GM12878 (cell line): ENCODE measurements around the gene PCSK2. TPM values are rescaled to one million over a fixed set of nuclear protein-coding genes. Genes with fewer than 3 reads are reported as not detected.

Experiments used
- ATAC-seq: fragments of 200-7000 bp; cut with Tn5 transposase; 3 replicates; pipeline ENCODE4 v1.9.1; 2020; ENCODE audit warnings: mild to moderate bottlenecking, moderate library complexity
- BruUV-seq: library from RNA; stranded (reverse); fragments of 400-500 nt; replicated peaks from 2 replicates; lab custom pipeline; 2021; lab: Mats Ljungman, UMichigan
- CTCF ChIA-PET: fragments of 300-600 bp; sonication (Branson Sonifier 250); formaldehyde crosslinking; extraction: SDS; loops from one replicate; lab custom pipeline; 2021; ENCODE audit warnings: inconsistent platforms; lab: Yijun Ruan, JAX
- POLR2A ChIA-PET: fragments of 350-600 bp; formaldehyde crosslinking; extraction: SDS; loops from one replicate; lab custom pipeline; 2021; ENCODE audit warnings: inconsistent platforms; lab: Charles Lee
- RAD21 ChIA-PET: fragments of 300-600 bp; sonication (Branson Sonifier 250); formaldehyde crosslinking; loops from one replicate; lab custom pipeline; 2023; ENCODE audit warnings: antibody characterized with exemption; ENCODE audit not compliant: unreplicated experiment; lab: Charles Lee
- SMC1A ChIA-PET: fragments of 300-600 bp; sonication (Branson Sonifier 250); formaldehyde crosslinking; loops from one replicate; lab custom pipeline; 2023; ENCODE audit not compliant: unreplicated experiment, uncharacterized antibody; lab: Charles Lee
- DNase-seq: peaks from one replicate; pipeline ENCODE4 v3.0.0-alpha.2; 2011; ENCODE audit warnings: low read depth, low spot score
- FAIRE-seq: peaks from 3 replicates; lab custom pipeline; 2011; peaks lifted over from hg19 to GRCh38; lab: Jason Lieb, UNC
- H2AFZ ChIP-seq: 2 replicates; pipeline ENCODE4 v1.6.0; 2011; ENCODE audit warnings: low read depth, low read length, control low read depth; ENCODE audit not compliant: control insufficient read depth
- H3K27ac ChIP-seq: 2 replicates; pipeline ENCODE4 v1.5.1; 2011; ENCODE audit warnings: control low read depth; ENCODE audit not compliant: control insufficient read depth, insufficient read depth
- H3K27me3 ChIP-seq, 2 experiments: replicated peaks in 1 of 2; 2 replicates each; pipeline versions ENCODE4 v1.6.0 to v1.6.1; 2011; ENCODE audit warnings: low read length in 1 of 2; ENCODE audit not compliant: control insufficient read depth in 2 of 2, insufficient read depth in 2 of 2
- H3K36me3 ChIP-seq, 2 experiments: 2 replicates each; pipeline ENCODE4 v1.5.1; 2011; ENCODE audit warnings: low read length in 1 of 2; ENCODE audit not compliant: control insufficient read depth in 2 of 2, insufficient read depth in 2 of 2
- H3K4me1 ChIP-seq: 2 replicates; pipeline ENCODE4 v1.6.1; 2011; ENCODE audit warnings: mild to moderate bottlenecking, low read length, moderate library complexity, mixed read lengths; ENCODE audit not compliant: control insufficient read depth, insufficient read depth
- H3K4me2 ChIP-seq: 2 replicates; pipeline ENCODE4 v1.6.0; 2011; ENCODE audit warnings: control low read depth; ENCODE audit not compliant: control insufficient read depth, insufficient read depth
- H3K4me3 ChIP-seq: fragments of 200-600 bp; sonication (generic); 2 replicates; pipeline ENCODE4 v1.5.1; 2016
- H3K79me2 ChIP-seq: 2 replicates; pipeline ENCODE4 v1.6.0; 2011; ENCODE audit warnings: low read length; ENCODE audit not compliant: control insufficient read depth, insufficient read depth
- H3K9ac ChIP-seq: 2 replicates; pipeline ENCODE4 v1.8.0; 2011; ENCODE audit warnings: low read length, control low read depth, mixed read lengths; ENCODE audit not compliant: control insufficient read depth, insufficient read depth
- H3K9me3 ChIP-seq: replicated peaks from 3 replicates; pipeline ENCODE4 v1.5.1; 2011; ENCODE audit warnings: mild to moderate bottlenecking, low read length; ENCODE audit not compliant: control insufficient read depth, insufficient read depth
- H4K20me1 ChIP-seq: 2 replicates; pipeline ENCODE4 v1.6.0; 2011; ENCODE audit not compliant: control insufficient read depth, insufficient read depth
- CEBPB ChIP-seq, 2 experiments: fragments of 150-350 bp in 1 of 2; IDR thresholded peaks; 2 replicates each; pipeline ENCODE4 v1.6.1; 2012 to 2014; ENCODE audit warnings: low read depth in 2 of 2, low read length in 2 of 2, borderline replicate concordance in 1 of 2, inconsistent platforms in 1 of 2
- MXI1 ChIP-seq: fragments of 150-350 bp; IDR thresholded peaks from 2 replicates; pipeline ENCODE4 v1.6.1; 2011; ENCODE audit warnings: low read depth, mild to moderate bottlenecking, inconsistent platforms, low read length, improper control_type of control experiment
- NFIC ChIP-seq: IDR thresholded peaks from 2 replicates; pipeline ENCODE4 v1.6.1; 2012; ENCODE audit warnings: low read depth, mild to moderate bottlenecking, inconsistent platforms, low read length, moderate library complexity
- NFXL1 ChIP-seq: fragments of 450-650 bp; IDR thresholded peaks from 2 replicates; pipeline ENCODE4 v1.6.1; 2017; ENCODE audit warnings: antibody characterized with exemption, mild to moderate bottlenecking, borderline replicate concordance
- RFX5 ChIP-seq: IDR thresholded peaks from 2 replicates; pipeline ENCODE4 v1.6.1; 2011; ENCODE audit warnings: low read depth, low read length, improper control_type of control experiment
- STAT3 ChIP-seq: IDR thresholded peaks from 2 replicates; pipeline ENCODE4 v1.6.1; 2011; ENCODE audit warnings: low read depth, low read length, improper control_type of control experiment
- ZNF24 ChIP-seq: fragments of 450-650 bp; IDR thresholded peaks from 2 replicates; pipeline ENCODE4 v1.6.1; 2017; ENCODE audit warnings: antibody characterized with exemption, mild to moderate bottlenecking
- WGBS: methylation state at CpG from one replicate; pipeline ENCODE4 v1.1.6; 2016; ENCODE audit warnings: low lambda C conversion rate; ENCODE audit not compliant: insufficient replicate concordance, insufficient coverage; ENCODE audit errors: missing lambda C conversion rate; 5-methylcytosine and 5-hydroxymethylcytosine counted together
- in situ Hi-C: fragments of 300-500 bp; cut with MboI; formaldehyde crosslinking; loops from 9 replicates; pipeline ENCODE4 v1.14.3; 2018; ENCODE audit warnings: mixed read lengths
- intact Hi-C: fragments of 100-400 bp; cut with micrococcal nuclease; formaldehyde crosslinking; loops from one replicate; pipeline ENCODE4 v1.14.2; 2022; ENCODE audit not compliant: unreplicated experiment
- polyA plus RNA-seq, 11 experiments: library from polyadenylated mRNA; depleted of rRNA in 4 of 11; unstranded in 6 of 11; stranded (reverse) in 5 of 11; fragments of >200 nt; fragmentation: Nextera tagmentation in 4 of 11; fragmentation: Illumina TruSeq in 1 of 11; extraction: Ambion mirVana in 4 of 11; extraction: Trizol in 1 of 11; gene quantifications; 1 replicate in 1 of 11; 2 replicates in 10 of 11; pipeline versions ENCODE4 v1.2.1 to v1.2.3, GENCODE V29; 2011 to 2016; ENCODE audit warnings: inconsistent platforms in 2 of 11, missing spikeins in 2 of 11, low read depth in 1 of 11
- total RNA-seq, 4 experiments: library from RNA; depleted of rRNA in 3 of 4; stranded (reverse); fragments of >200 nt in 3 of 4; fragmentation: Illumina TruSeq in 1 of 4; extraction: Trizol in 1 of 4; gene quantifications; 2 replicates each; pipeline versions ENCODE4 v1.2.1 to v1.2.3, GENCODE V29; 2013 to 2021
- TF ChIP-seq, protein P1 (sequence below), 3 experiments: IDR thresholded peaks in 2 of 3; conservative IDR thresholded peaks in 1 of 3; 2 replicates each; pipeline ENCODE4 v1.5.1; 2011; ENCODE audit warnings: low read depth in 3 of 3, low read length in 3 of 3, mild to moderate bottlenecking in 3 of 3, control low read depth in 2 of 3, moderate library complexity in 2 of 3, inconsistent platforms in 1 of 3, mixed read lengths in 1 of 3; ENCODE audit not compliant: control insufficient read depth in 2 of 3, insufficient read depth in 1 of 3; ENCODE audit errors: extremely low read depth in 1 of 3

Gene PCSK2
- total and polyA plus RNA-seq, 10 of the 15 experiments (the other 5 are each of a cell fraction or from before 2014, with no cell fraction given), result not detected

DNA sequence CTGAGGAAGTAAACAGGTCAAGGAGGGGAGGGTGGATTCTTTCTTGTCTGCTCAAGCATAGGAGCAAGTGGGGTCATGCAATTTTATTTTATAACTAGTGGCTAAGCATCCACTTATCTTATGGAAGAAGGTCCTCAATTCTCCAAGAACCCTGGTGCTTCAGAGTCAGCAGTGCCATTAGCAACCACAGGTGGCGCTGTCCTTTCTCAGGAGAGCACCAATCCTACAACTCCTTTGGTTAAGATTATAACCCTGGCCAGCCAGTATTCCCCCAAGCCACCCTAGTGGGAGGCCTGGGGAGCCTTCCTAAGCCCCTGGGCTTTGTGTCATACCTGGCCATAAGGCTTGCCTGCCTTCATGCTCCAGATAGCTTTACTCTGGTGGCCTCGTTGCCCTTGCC, 60.7 kb downstream of the PCSK2 start:
- no peak for DNase-seq
- BruUV-seq, result no TSS peak
- in situ Hi-C loops, result no loop called here

More for the DNA sequence above, 60.7 kb downstream of the PCSK2 start:
- H3K4me2 ChIP-seq, result no peak overlapping the region
- H3K79me2 ChIP-seq, result no peaks in the 10 kb centered on the region
- WGBS, result 0% methylated on average over 2 of the region's 2 CpGs
- no peaks in the 10 kb centered on the region for H3K4me1 ChIP-seq
- H2AFZ ChIP-seq, result no peak overlapping the region
- no peak for FAIRE-seq
- H3K27ac ChIP-seq, result no peak overlapping the region
- CTCF ChIA-PET, result interaction anchor here (0.6 to 1.1 kb wide), 2 partner anchors 331 to 484 kb away, joined by 3 read pairs; no protein-coding TSS in a partner anchor
- intact Hi-C loops, result no loop called here
- H3K9me3 ChIP-seq, result no peaks in the 10 kb centered on the region
- TF ChIP-seq CEBPB (IDR thresholded peaks at IDR 0.05; ENCODE audit: borderline replicate concordance in 1 of 2, low read depth in 2 of 2, low read length in 2 of 2), result no peak
- TF ChIP-seq NFXL1, result no peak
- no peak for TF ChIP-seq NFIC
- no peak for TF ChIP-seq MXI1
- TF ChIP-seq STAT3, result no peak
- no peak for TF ChIP-seq RFX5
- TF ChIP-seq ZNF24, result no peak
- TF ChIP-seq, protein P1, sequence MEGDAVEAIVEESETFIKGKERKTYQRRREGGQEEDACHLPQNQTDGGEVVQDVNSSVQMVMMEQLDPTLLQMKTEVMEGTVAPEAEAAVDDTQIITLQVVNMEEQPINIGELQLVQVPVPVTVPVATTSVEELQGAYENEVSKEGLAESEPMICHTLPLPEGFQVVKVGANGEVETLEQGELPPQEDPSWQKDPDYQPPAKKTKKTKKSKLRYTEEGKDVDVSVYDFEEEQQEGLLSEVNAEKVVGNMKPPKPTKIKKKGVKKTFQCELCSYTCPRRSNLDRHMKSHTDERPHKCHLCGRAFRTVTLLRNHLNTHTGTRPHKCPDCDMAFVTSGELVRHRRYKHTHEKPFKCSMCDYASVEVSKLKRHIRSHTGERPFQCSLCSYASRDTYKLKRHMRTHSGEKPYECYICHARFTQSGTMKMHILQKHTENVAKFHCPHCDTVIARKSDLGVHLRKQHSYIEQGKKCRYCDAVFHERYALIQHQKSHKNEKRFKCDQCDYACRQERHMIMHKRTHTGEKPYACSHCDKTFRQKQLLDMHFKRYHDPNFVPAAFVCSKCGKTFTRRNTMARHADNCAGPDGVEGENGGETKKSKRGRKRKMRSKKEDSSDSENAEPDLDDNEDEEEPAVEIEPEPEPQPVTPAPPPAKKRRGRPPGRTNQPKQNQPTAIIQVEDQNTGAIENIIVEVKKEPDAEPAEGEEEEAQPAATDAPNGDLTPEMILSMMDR (IDR thresholded peaks at IDR 0.05 in 2 of 3, conservative IDR thresholded peaks at IDR 0.05 in 1 of 3; ENCODE audit: control insufficient read depth in 2 of 3, extremely low read depth in 1 of 3, insufficient read depth in 1 of 3, low read depth in 3 of 3, low read length in 3 of 3), result peak in 2 of 3 experiments; percentile 24 to 36; a peak in 2 of 6 replicates
- RAD21 ChIA-PET, result no interaction called here
- no peak overlapping the region for H3K4me3 ChIP-seq
- no peaks in the 10 kb centered on the region for H3K36me3 ChIP-seq
- H3K27me3 ChIP-seq, result no peaks in the 10 kb centered on the region
- POLR2A ChIA-PET, result no interaction called here
- H4K20me1 ChIP-seq, result no peaks in the 10 kb centered on the region
- no peak for ATAC-seq
- SMC1A ChIA-PET, result interaction anchor here (0.6 kb wide), 1 partner anchor 15 kb away, joined by 3 read pairs; no protein-coding TSS in a partner anchor
- H3K9ac ChIP-seq, result no peak overlapping the region
